K562 (cell line): ENCODE results near the gene COQ8A. TPM values are rescaled to one million over a fixed set of nuclear protein-coding genes. Genes with fewer than 3 reads are reported as not detected.

Experiments used
- ATAC-seq: fragments of 200-7000 bp; cut with Tn5 transposase; 3 replicates; pipeline ENCODE4 v1.9.1; 2020; ENCODE audit warnings: moderate library complexity
- BruUV-seq: library from RNA; stranded (reverse); fragments of 400-500 nt; replicated peaks from 2 replicates; lab custom pipeline; 2021; lab: Mats Ljungman, UMichigan
- CTCF ChIA-PET: fragments of 300-600 bp; formaldehyde crosslinking; extraction: SDS; loops from one replicate; lab custom pipeline; 2021; ENCODE audit warnings: low intra/inter-chr PET ratio; lab: Yijun Ruan, JAX
- POLR2A ChIA-PET: fragments of 300-600, 350-650 bp; sonication (Branson Sonifier 250); formaldehyde crosslinking; extraction: SDS; loops from one replicate; lab custom pipeline; 2021; ENCODE audit warnings: antibody characterized with exemption, inconsistent platforms; lab: Yijun Ruan, JAX
- DNase-seq, 4 experiments: peaks; one replicate each; pipeline versions ENCODE4 v3.0.0 to v3.0.0-alpha.2; 2011 to 2018; ENCODE audit warnings: low spot score in 3 of 4, mixed read lengths in 3 of 4; ENCODE audit errors: extremely low read depth in 1 of 4
- FAIRE-seq: peaks from 2 replicates; lab custom pipeline; 2011; peaks lifted over from hg19 to GRCh38; lab: Jason Lieb, UNC
- H2AFZ ChIP-seq: 2 replicates; pipeline ENCODE4 v1.6.0; 2011; ENCODE audit warnings: low read depth, low read length, control low read depth, inconsistent platforms
- H3K27ac ChIP-seq: fragments of 200-600 bp; 3 replicates; pipeline ENCODE4 v1.8.0; 2011; ENCODE audit warnings: low read depth, mild to moderate bottlenecking, control low read depth, inconsistent platforms, low read length, moderate library complexity, mixed read lengths; ENCODE audit errors: extremely low read depth
- H3K27me3 ChIP-seq, 2 experiments: fragments of 300-600 bp in 1 of 2; 2 replicates in 1 of 2; 3 replicates in 1 of 2; pipeline versions ENCODE4 v1.6.0 to v1.8.0; 2011; ENCODE audit warnings: inconsistent platforms in 2 of 2, low read length in 2 of 2, mild to moderate bottlenecking in 1 of 2, mixed read lengths in 1 of 2, moderate library complexity in 1 of 2; ENCODE audit not compliant: control insufficient read depth in 2 of 2, insufficient read depth in 2 of 2
- H3K36me3 ChIP-seq: fragments of 300-600 bp; 3 replicates; pipeline ENCODE4 v1.8.0; 2011; ENCODE audit warnings: mild to moderate bottlenecking, low read length, inconsistent platforms; ENCODE audit not compliant: control insufficient read depth, insufficient read depth
- H3K4me1 ChIP-seq, 2 experiments: fragments of 200-600 bp in 1 of 2; replicated peaks in 1 of 2; 2 replicates in 1 of 2; 3 replicates in 1 of 2; pipeline versions ENCODE4 v1.5.1 to v1.8.0; 2011; ENCODE audit warnings: inconsistent platforms in 2 of 2, low read length in 2 of 2, mild to moderate bottlenecking in 1 of 2, mixed read lengths in 1 of 2, moderate library complexity in 1 of 2; ENCODE audit not compliant: control insufficient read depth in 2 of 2, insufficient read depth in 2 of 2
- H3K4me2 ChIP-seq: 2 replicates; pipeline ENCODE4 v1.6.1; 2011; ENCODE audit warnings: low read length, control low read depth, inconsistent platforms, mixed read lengths; ENCODE audit not compliant: insufficient read depth
- H3K4me3 ChIP-seq: fragments of 200-600 bp; sonication (generic), shearing (Covaris generic); 2 replicates; pipeline ENCODE4 v1.5.1; 2016; ENCODE audit warnings: control low read depth, inconsistent platforms
- H3K79me2 ChIP-seq: fragments of 200-600 bp; 3 replicates; pipeline ENCODE4 v1.8.0; 2011; ENCODE audit warnings: low read length, inconsistent platforms; ENCODE audit not compliant: control insufficient read depth, insufficient read depth
- H3K9ac ChIP-seq, 2 experiments: 2 replicates each; pipeline versions ENCODE4 v1.6.0 to v1.6.1; 2011; ENCODE audit warnings: low read depth in 2 of 2, low read length in 2 of 2, control low read depth in 1 of 2, inconsistent platforms in 1 of 2, mild to moderate bottlenecking in 1 of 2, mixed read lengths in 1 of 2; ENCODE audit not compliant: insufficient read depth in 1 of 2
- H3K9me1 ChIP-seq: one replicate; pipeline ENCODE4 v1.6.0; 2011; ENCODE audit warnings: inconsistent platforms, mild to moderate bottlenecking, low read length, moderate library complexity; ENCODE audit not compliant: control insufficient read depth, insufficient read depth
- H3K9me3 ChIP-seq: replicated peaks from 2 replicates; pipeline ENCODE4 v1.5.1; 2011; ENCODE audit warnings: low read depth, low read length, inconsistent platforms; ENCODE audit not compliant: control insufficient read depth, insufficient read depth
- H4K20me1 ChIP-seq: replicated peaks from 2 replicates; pipeline ENCODE4 v1.6.1; 2011; ENCODE audit warnings: low read length, inconsistent platforms, mixed read lengths; ENCODE audit not compliant: control insufficient read depth, insufficient read depth
- CREBBP ChIP-seq: IDR thresholded peaks from one replicate; pipeline ENCODE4 v1.6.1; 2012; ENCODE audit warnings: low read depth, mild to moderate bottlenecking, control low read depth, inconsistent platforms, low read length
- DIDO1 ChIP-seq: fragments of 450-650 bp; IDR thresholded peaks from 2 replicates; pipeline ENCODE4 v1.6.1; 2016; ENCODE audit warnings: low read depth, missing biosample characterization, missing genetic modification characterization
- DPF2 ChIP-seq: fragments of 450-650 bp; IDR thresholded peaks from 2 replicates; pipeline ENCODE4 v1.6.1; 2016
- ETS1 ChIP-seq: conservative IDR thresholded peaks from 2 replicates; pipeline ENCODE4 v1.6.1; 2011; ENCODE audit warnings: low read depth, mild to moderate bottlenecking, low read length; ENCODE audit not compliant: control insufficient read depth
- HBP1 ChIP-seq: fragments of 450-650 bp; formaldehyde crosslinking; IDR thresholded peaks from 2 replicates; pipeline ENCODE4 v1.4.0; 2022; ENCODE audit warnings: missing genetic modification characterization
- HDGF ChIP-seq: fragments of 450-650 bp; IDR thresholded peaks from 2 replicates; pipeline ENCODE4 v1.6.1; 2016
- HEY1 ChIP-seq: fragments of 250-450 bp; sonication (Bioruptor Pico); IDR thresholded peaks from 2 replicates; pipeline ENCODE4 v1.5.0; 2020; ENCODE audit warnings: mild to moderate bottlenecking, moderate library complexity, borderline replicate concordance
- MEF2D ChIP-seq: conservative IDR thresholded peaks from 2 replicates; pipeline ENCODE4 v1.6.1; 2016; ENCODE audit warnings: low read depth, missing genetic modification characterization, missing compliant biosample characterization
- MEIS2 ChIP-seq: fragments of 450-650 bp; IDR thresholded peaks from 2 replicates; pipeline ENCODE4 v1.6.1; 2014; ENCODE audit warnings: mild to moderate bottlenecking; ENCODE audit not compliant: partially characterized antibody
- NELFE ChIP-seq: IDR thresholded peaks from 2 replicates; pipeline ENCODE4 v1.6.1; 2011; ENCODE audit warnings: mild to moderate bottlenecking; ENCODE audit not compliant: insufficient read depth, insufficient read length
- PHF21A ChIP-seq: fragments of 450-650 bp; IDR thresholded peaks from 2 replicates; pipeline ENCODE4 v1.6.1; 2017; ENCODE audit warnings: low read depth, borderline replicate concordance
- ZNF175 ChIP-seq: fragments of 200-800 bp; sonication (Bioruptor generic); IDR thresholded peaks from 2 replicates; pipeline ENCODE4 v1.6.1; 2016; ENCODE audit warnings: low read depth, mild to moderate bottlenecking, missing genetic modification characterization, missing compliant biosample characterization
- ZNF436 ChIP-seq: fragments of 250-450, 450-650 bp; sonication (Bioruptor Pico); formaldehyde crosslinking; IDR thresholded peaks from 2 replicates; pipeline ENCODE4 v1.7.0; 2020; ENCODE audit warnings: mild to moderate bottlenecking
- ZNF668 ChIP-seq: fragments of 250-450 bp; sonication (Bioruptor Pico); IDR thresholded peaks from 2 replicates; pipeline ENCODE4 v1.8.0; 2022; ENCODE audit warnings: mild to moderate bottlenecking, inconsistent platforms
- WGBS: fragments of 100-300 bp; shearing (Covaris generic); methylation state at CpG from one replicate; pipeline ENCODE4 v1.1.6; 2016; ENCODE audit warnings: low coverage, mixed read lengths; ENCODE audit not compliant: insufficient coverage; ENCODE audit errors: missing lambda C conversion rate; 5-methylcytosine and 5-hydroxymethylcytosine counted together
- in situ Hi-C: fragments of 300-500 bp; cut with MboI; formaldehyde crosslinking; loops from 4 replicates; pipeline ENCODE4 v1.15.0; 2018; ENCODE audit warnings: inconsistent platforms, mixed read lengths
- intact Hi-C: fragments of 100-400 bp; cut with micrococcal nuclease; formaldehyde crosslinking; loops from 2 replicates; pipeline ENCODE4 v1.14.2; 2022
- polyA plus RNA-seq, 8 experiments: library from polyadenylated mRNA; depleted of rRNA in 4 of 8; stranded (reverse) in 5 of 8; unstranded in 3 of 8; fragments of >200 nt; fragmentation: Nextera tagmentation in 2 of 8; fragmentation: Illumina TruSeq in 1 of 8; extraction: Ambion mirVana in 2 of 8; extraction: Trizol in 1 of 8; gene quantifications; 2 replicates each; pipeline versions ENCODE4 v1.2.1 to v1.2.3, GENCODE V29; 2011 to 2014; ENCODE audit warnings: inconsistent platforms in 1 of 8, missing spikeins in 1 of 8
- total RNA-seq, 7 experiments: library from RNA; depleted of rRNA in 6 of 7; stranded (reverse); fragments of >200 nt in 6 of 7; fragmentation: Illumina TruSeq in 2 of 7; extraction: Trizol in 2 of 7; gene quantifications; 2 replicates each; pipeline versions ENCODE4 v1.2.1 to v1.2.3, GENCODE V29; 2011 to 2021; ENCODE audit warnings: low replicate concordance in 1 of 7

COQ8A gene
- total and polyA plus RNA-seq, 9 of the 15 experiments (the other 6 are each of a cell fraction or from before 2014, with no cell fraction given) = 2.6 to 54.3 (median 32.4) TPM

GRCh38 chr1:226898246-226898645 lies 41.8 kb upstream of the COQ8A start:
- H3K4me2 ChIP-seq = no peak overlapping the region
- H3K4me3 ChIP-seq = no peak overlapping the region
- no peak for TF ChIP-seq HDGF
- no TSS peak for BruUV-seq
- no peaks in the 10 kb centered on the region for H4K20me1 ChIP-seq
- H3K27me3 ChIP-seq = no peaks in the 10 kb centered on the region
- H3K36me3 ChIP-seq = peaks cover 10% of the 10 kb centered on the region; the same call in 2 of the 3 replicates
- no peaks in the 10 kb centered on the region for H3K9me3 ChIP-seq
- intact Hi-C loops (no loop called here), in situ Hi-C loops (no loop called here)
- DNase-seq = no peak
- H3K4me1 ChIP-seq = no peaks in the 10 kb centered on the region
- H3K9ac ChIP-seq = no peak overlapping the region
- no peak overlapping the region for H3K27ac ChIP-seq
- WGBS = 73% methylated on average over 3 of the region's 3 CpGs
- ATAC-seq = no peak
- no peak for FAIRE-seq
- ChIA-PET POLR2A (interaction anchor here (0.7 kb wide), 1 partner anchor 10 kb away, joined by 3 read pairs; no protein-coding TSS in a partner anchor), CTCF (no interaction called here)
- no peaks in the 10 kb centered on the region for H3K79me2 ChIP-seq
- no peaks in the 10 kb centered on the region for H3K9me1 ChIP-seq
- no peak overlapping the region for H2AFZ ChIP-seq

DNA sequence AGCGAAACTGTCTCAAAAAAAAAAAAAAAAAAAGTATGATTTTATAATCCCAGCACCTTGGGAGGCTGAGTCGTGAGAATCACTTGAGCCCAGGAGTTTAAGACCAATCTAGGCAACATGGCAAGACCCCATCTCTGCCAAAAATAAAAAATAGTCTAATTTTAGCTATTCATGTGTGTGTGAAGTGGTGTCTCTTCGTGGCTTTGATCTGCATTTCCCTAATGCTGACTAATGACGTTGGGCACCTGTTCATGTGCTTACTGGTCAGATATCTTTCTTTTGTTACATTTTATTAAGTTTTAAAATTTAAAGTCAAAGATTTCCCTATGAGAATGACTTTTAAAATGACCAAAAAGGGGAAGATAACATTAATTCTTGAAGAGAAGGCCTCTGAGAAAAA lies 38.7 kb upstream of the COQ8A start:
- Histone ChIP-seq H3K4me1 (no peaks in the 10 kb centered on the region), H3K27ac (no peak overlapping the region), H4K20me1 (no peaks in the 10 kb centered on the region), H3K27me3 (no peaks in the 10 kb centered on the region), H3K36me3 (peaks cover 10% of the 10 kb centered on the region; the same call in 2 of the 3 replicates), H3K4me3 (no peak overlapping the region), H3K4me2 (no peak overlapping the region), H3K9ac (no peak overlapping the region), H3K79me2 (no peaks in the 10 kb centered on the region), H2AFZ (no peak overlapping the region), H3K9me3 (no peaks in the 10 kb centered on the region), H3K9me1 (no peaks in the 10 kb centered on the region)
- WGBS = 59% methylated on average over 4 of the region's 4 CpGs
- POLR2A ChIA-PET = interaction anchor here (0.7 kb wide), 1 partner anchor 78 kb away, joined by 3 read pairs; no protein-coding TSS in a partner anchor
- CTCF ChIA-PET = no interaction called here
- in situ Hi-C loops = no loop called here
- intact Hi-C loops = no loop called here
- ATAC-seq (no peak), FAIRE-seq (no peak), DNase-seq (no peak)
- BruUV-seq = no TSS peak
- no peak for TF ChIP-seq MEF2D (tag)
- TF ChIP-seq PHF21A = no peak
- no peak for TF ChIP-seq NELFE
- no peak for TF ChIP-seq CREBBP
- TF ChIP-seq ZNF436 (CRISPR knock-in tag) = no peak
- no peak for TF ChIP-seq ETS1
- no peak for TF ChIP-seq HEY1 (CRISPR knock-in tag)
- no peak for TF ChIP-seq HBP1 (CRISPR knock-in tag)
- TF ChIP-seq ZNF175 (CRISPR knock-in tag) = no peak
- no peak for TF ChIP-seq ZNF668 (CRISPR knock-in tag)
- no peak for TF ChIP-seq DPF2
- TF ChIP-seq DIDO1 (tag) = no peak
- TF ChIP-seq MEIS2 = no peak
